Measurements from ENCODE around the gene TMTC4.
A peak's percentile ranks its signal among the peaks of the same experiment; 100 is the strongest.
"Not testable (repeated sequence)": the region's sequence is repeated elsewhere in the genome, so short reads cannot be mapped to it uniquely, and the experiment has no call there.

Gene TMTC4, protein sequence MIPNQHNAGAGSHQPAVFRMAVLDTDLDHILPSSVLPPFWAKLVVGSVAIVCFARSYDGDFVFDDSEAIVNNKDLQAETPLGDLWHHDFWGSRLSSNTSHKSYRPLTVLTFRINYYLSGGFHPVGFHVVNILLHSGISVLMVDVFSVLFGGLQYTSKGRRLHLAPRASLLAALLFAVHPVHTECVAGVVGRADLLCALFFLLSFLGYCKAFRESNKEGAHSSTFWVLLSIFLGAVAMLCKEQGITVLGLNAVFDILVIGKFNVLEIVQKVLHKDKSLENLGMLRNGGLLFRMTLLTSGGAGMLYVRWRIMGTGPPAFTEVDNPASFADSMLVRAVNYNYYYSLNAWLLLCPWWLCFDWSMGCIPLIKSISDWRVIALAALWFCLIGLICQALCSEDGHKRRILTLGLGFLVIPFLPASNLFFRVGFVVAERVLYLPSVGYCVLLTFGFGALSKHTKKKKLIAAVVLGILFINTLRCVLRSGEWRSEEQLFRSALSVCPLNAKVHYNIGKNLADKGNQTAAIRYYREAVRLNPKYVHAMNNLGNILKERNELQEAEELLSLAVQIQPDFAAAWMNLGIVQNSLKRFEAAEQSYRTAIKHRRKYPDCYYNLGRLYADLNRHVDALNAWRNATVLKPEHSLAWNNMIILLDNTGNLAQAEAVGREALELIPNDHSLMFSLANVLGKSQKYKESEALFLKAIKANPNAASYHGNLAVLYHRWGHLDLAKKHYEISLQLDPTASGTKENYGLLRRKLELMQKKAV
- total RNA-seq = 8.7 to 19.7 (median 14.5) reads per million in 4 donors

DNA sequence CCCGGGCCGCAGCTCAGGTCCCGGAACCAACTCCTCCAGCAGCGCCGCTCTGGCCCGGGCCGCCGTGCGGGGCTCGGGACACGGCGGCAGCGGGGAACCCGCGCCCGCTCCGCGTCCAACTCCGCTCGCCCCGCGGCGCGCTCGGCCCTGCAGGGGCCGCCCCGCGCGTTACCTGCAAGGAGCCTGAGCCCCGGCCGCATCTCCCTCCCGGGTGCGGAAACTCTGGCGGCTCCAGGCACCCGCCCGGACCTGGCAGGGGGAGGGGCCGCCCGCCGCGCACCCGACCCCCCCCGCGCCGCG is at the start of gene TMTC4:
TMTC4 (minus strand) TSS at position 224 of the 300 bp plus-strand sequence. CDS start 4,433 bp downstream, outside the sequence.
- DNase-seq = no peak

DNA sequence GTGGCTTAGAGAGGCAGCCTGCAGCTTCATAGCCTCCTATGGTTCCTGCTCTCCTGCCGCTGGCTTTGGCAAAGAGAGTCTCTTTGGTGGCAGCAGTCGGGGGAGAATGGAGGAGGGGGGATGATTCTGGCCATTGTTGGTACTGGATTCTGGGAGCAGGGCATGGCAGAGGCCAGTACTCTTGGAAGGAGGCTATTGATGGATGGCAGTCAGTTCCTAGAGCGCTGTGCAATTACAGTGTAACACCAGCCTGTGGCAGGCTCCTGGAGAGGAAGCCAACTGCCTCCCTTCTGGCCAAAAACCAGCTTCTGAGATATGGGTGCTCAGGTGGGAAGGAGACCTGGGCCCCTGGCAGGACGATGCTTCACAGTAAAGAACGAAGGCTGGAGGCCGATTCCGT is 47.9 kb upstream of the TMTC4 start:
- no peak for DNase-seq

DNA sequence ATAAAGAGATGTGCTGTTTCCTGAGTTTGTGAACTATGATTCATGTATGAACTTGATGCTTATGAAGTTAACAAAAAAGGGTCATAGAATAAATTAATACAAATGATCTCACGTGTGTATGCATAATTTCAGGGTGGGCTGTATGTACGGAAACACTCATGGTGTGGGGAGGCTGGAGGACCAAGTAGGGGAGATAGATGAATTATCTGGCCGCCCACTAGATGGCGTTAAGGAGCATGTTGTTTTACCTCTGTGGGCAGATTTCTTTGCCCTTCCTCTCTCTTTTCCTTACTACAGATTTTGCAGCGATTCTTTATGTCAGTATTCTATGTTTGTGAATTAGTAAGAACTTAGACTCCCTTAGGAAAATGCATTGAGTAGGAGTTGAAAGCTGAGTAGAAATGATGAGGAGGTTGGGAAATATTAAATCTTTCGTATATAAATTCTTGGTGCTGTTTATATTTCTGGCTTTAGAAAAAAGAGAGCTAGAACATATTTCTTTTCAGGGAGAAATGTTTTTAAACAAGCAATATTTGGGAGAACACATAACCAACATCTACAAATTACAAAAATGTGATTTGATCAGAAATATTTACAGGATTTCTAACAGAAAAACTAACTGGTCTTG is 47.4 kb upstream of the TMTC4 start:
- peak in 3 of 5 donors; percentile 19 to 45 (median 32) for DNase-seq

- no peak for DNase-seq
Observed at GRCh38 chr13:100715604-100716003, 41.0 kb upstream of the TMTC4 start.

GRCh38 chr13:100714478-100714877 is 39.9 kb upstream of the TMTC4 start:
- no peak for DNase-seq

GRCh38 chr13:100710176-100710575 is 35.6 kb upstream of the TMTC4 start:
- DNase-seq = no peak

DNA sequence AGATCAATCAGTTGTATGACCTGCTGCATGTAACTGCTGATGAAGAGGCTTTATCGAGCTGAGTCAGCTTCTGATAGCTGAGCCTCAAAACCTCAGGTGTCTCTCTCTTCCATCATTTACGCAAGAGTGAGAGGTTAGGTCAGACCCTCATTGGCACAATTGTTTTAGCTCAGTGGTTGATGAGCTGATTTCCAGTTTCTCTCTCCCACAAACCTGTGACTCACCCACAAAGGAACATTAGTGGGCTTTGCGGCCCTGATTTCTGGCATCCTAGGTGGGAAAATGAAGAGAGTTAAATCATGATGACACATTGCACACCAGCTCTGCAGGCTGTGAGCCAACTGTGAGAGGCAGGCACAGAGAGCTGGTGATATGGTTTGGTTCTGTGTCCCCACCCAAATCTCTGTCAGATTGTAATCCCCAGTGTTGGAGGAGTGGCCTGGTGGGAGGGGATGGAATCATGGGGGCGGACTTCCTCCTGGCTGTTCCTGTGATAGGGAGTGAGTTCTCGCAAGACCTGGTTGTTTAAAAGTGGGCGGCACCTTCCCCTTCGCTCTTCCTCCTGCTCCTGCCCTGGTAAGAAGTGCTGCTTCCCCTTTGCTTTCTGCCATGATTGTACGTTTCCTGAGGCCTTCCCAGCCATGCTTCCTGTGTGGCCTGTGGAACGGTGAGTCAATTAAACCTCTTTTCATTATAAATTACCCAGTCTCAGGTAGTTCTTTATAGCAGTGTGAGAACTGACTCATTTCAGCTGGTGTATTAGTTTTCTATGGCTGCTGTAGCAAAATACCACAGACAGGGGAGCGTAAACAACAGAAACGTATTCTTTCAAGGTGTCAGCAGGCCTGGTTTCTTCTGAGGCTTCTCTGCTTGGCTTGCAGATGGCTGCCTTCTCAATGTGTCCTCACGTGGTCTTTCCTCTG is 33.5 kb upstream of the TMTC4 start:
- no peak for DNase-seq

GRCh38 chr13:100698331-100698730 is 23.7 kb upstream of the TMTC4 start:
- DNase-seq = not testable (repeated sequence)

DNA sequence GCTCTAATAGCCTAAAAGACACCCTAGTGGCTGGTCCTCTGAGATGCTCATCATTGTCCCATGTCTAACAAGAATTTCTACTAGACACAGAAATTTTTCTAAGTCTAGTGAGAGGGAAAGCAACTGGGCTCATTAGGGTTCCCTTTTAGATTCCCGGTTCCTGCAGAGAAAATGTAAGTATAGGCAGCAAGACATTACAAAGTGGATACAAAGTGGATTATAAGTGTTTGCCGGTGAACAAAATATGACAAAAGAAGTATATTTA is 20.8 kb upstream of the TMTC4 start:
- DNase-seq = no peak

DNA sequence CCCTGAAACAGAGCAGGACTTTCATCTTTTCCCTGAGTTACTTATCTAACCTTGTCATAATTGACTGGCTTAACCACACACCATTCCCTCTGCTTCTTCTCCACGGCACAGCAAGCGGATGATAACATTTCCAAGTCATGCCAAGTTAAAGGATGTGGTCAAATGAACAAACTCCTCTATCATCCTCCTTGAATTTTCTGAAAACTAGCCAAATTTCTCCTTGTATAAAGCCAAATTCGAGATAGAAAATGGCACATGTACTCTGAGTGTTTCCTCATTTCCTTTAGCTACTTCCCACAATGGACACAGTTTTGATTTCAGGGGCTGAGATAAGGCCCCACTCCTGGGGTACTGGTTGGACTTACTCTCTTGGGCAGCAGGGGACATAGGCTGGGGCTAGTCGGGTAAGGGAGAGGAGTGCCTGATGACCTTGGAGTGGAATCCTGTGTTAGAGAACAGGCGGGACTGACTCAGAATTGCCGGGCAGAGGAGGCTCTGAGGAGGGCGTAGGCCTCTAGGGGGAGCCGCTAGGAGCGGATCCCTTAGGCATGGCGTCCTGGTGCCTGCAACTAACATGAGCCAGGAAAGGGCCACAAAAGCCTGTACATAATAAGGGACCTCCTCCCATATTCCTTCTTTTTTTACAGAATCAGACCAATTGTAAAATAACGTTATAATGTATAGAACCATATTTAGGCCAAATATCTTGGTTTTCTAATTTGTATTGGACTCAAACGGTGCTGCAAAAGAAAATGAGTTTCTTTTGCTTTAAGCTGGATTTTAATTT is 20.3 kb upstream of the TMTC4 start:
- DNase-seq = no peak

DNA sequence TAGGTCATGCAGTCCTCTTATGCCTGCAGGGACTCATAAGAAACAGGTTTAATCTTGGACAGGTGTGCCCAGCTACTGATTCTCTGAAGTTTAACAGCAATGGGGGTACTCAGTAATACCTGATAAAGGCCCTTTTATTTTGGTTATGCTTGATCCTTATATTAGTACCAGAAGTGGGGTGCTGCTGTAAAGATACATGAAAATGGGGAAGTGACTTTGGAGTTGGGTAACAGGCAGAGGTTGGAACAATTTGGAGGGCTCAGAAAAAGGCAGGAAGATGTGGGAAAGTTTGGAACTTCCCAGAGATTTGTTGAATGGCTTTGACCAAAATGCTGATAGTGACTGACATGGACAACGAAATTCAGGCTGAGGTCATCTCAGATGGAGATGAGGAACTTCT is 14.6 kb upstream of the TMTC4 start:
- DNase-seq = no peak

DNA sequence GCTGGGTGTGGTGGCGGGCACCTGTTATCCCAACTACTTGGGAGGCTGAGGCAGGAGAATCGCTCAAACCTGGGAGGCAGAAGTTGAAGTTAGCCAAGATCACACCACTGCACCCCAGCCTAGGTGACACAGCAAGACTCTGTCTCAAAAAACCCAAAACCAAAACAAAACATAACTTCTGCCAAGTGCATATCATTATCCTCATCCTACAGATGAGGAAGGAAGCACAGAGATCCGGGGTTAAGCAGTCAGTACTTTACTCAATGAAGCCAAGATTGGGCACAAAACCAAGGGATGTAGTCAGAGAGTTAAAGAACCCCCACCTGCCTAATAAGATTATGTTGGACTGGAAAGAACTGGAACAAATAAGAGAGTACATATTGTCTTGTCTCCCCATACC is 5.5 kb upstream of the TMTC4 start:
- no peak for DNase-seq

DNA sequence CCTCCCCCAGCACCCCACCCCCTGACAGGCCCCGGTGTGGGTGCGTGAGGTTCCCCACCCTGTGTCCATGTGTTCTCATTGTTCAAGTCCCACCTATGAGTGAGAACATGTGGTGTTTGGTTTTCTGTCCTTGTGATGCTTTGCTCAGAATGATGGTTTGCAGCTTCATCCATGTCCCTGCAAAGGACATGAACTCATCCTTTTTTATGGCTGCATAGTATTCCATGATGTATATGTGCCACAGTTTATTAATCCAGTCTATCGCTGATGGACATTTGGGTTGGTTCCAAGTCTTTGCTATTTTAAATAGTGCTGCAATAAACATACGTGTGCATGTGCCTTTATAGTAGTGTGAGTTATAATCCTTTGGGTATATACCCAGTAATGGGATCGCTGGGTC is 2.5 kb upstream of the TMTC4 start:
- DNase-seq = not testable (repeated sequence)

DNA sequence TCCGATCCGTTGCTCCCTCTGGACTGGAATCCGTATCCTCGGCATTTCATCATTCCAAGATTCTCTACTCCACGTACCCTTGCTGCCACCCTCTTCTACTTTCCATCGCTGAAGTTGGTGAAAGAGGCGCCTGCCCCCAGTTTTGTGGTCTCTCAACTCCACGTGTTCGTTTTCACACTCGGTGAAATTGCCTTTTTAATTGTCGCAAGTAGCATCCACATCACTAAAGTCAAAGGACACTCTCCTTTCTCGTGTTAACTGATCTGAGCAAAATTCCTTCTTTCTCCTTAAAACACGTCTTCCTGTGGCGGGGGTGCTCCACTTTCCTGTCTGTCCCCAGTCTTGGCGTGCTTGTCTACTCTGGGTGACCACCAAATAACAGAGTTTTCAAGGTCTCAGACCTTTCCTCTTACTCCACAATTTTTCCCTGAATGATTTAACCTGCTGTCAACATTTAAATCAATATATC is 1.1 kb upstream of the TMTC4 start:
- DNase-seq = no peak

DNA sequence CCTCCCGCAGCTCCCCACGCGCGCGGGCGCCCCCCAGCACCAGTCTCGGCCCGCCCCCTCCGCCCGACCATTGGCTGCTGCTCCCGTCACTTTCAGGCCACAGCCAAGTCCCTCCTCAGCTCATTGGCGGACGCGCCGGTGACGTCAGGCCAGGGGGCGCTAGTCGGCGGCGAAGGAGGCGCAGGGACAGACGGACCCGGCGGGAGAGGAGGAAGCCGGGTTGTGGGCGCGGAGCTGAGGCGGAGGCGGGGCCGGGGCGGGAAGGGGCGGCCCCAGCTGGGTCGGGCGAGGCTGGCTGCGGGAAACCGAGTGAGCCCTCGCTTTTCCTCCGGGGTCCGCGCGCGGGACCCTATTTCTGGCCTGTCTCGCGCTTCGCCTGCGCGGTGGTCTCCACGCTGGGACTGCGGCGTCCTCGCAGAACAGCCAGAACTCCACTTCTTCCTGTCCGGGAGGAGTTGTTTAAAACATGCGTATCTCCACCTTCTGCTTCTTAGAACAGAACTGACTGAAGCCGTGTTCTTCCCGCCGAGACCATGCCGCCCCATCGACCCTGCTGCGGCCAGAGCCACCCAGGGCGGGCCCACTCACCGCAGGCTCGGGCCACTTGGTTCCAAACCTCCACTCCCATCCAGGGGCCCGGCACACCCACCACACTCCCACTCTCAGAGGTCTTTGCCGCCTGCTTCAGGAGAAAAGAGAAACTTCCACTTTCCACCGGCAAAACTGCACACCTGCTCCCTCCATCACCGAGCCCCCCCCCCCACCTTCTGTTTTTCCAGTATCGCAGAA is 471 bp upstream of the TMTC4 start:
- peak; percentile 98 to 99 (median 99) for DNase-seq

GRCh38 chr13:100673713-100674571 is 653 bp downstream of the TMTC4 start:
- peak in 3 of 5 donors; percentile 24 to 78 (median 25) for DNase-seq

DNA sequence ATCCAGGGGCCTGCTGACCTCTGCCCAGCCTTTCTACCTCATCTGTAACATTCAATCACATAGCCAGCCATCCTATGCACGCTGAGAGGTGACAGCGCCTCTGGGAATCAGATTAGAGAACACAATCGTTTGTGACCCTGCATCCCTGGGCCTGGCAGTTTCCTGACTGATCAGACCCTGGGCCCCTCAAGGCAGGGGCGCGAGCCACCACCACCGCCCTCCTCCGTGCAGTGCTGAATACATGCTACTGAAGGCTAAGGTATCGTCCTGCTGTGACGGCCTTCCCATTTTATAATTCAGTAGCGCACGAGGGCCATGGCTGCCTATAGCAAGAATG is 1.3 kb downstream of the TMTC4 start:
- no peak for DNase-seq

GRCh38 chr13:100671389-100672182 is 3.0 kb downstream of the TMTC4 start:
- no peak for DNase-seq

DNA sequence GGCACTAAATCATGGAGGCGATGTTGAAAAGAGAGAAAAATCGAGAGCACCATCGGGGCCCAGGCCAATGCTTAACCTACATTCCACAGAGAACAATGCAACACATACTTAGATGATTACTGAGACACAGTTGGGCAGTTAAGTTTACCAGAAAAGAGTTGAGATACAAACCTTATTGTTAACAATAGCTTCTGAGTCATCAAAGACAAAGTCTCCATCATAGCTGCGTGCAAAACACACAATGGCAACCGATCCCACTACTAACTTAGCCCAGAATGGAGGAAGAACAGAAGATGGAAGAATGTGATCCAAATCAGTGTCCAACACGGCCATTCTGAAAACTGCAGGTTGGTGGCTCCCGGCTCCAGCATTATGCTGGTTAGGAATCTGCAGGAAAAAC is 6.2 kb downstream of the TMTC4 start:
- no peak for DNase-seq
